HTR-8/SVneo (cell line): ENCODE results near the gene CETN1.

ENCODE experiments used
- DNase-seq: peaks from one replicate; pipeline ENCODE4 v3.0.0; 2011; ENCODE audit warnings: low spot score, mixed read lengths; ENCODE audit not compliant: insufficient read length
- FAIRE-seq: peaks from 2 replicates; lab custom pipeline; 2011; peaks lifted over from hg19 to GRCh38; lab: Jason Lieb, UNC

CETN1 gene

GRCh38 chr18:574865-575645, 5.1 kb upstream of the CETN1 start:
- FAIRE-seq (no peak), DNase-seq (no peak)

- DNase-seq (no peak), FAIRE-seq (no peak)
These were observed 3.3 kb upstream of the CETN1 start for GRCh38 chr18:576924-577323.

- FAIRE-seq (no peak), DNase-seq (no peak)
These were observed 2.4 kb upstream of the CETN1 start for GRCh38 chr18:577643-578375.

GRCh38 chr18:579238-579637, 942 bp upstream of the CETN1 start:
- DNase-seq (no peak), FAIRE-seq (no peak)

- FAIRE-seq = no peak
- DNase-seq = peak; percentile 34
These were observed 916 bp downstream of the CETN1 start for GRCh38 chr18:581096-581495.

- DNase-seq (no peak), FAIRE-seq (no peak)
These were observed 2.3 kb downstream of the CETN1 start for GRCh38 chr18:582465-582864.

GRCh38 chr18:595068-595467, 14.9 kb downstream of the CETN1 start:
- FAIRE-seq (no peak), DNase-seq (no peak)

GRCh38 chr18:595571-595970, 15.4 kb downstream of the CETN1 start:
- DNase-seq (no peak), FAIRE-seq (no peak)

- FAIRE-seq (no peak), DNase-seq (peak; percentile 41)
These were observed 16.2 kb downstream of the CETN1 start for GRCh38 chr18:596288-596881.

GRCh38 chr18:598124-598589, 18.0 kb downstream of the CETN1 start:
- no peak for FAIRE-seq
- DNase-seq = peak; percentile 62

- DNase-seq (peak; percentile 35), FAIRE-seq (no peak)
These were observed 19.9 kb downstream of the CETN1 start for GRCh38 chr18:600107-600506.

GRCh38 chr18:604771-605170, 24.6 kb downstream of the CETN1 start:
- DNase-seq (no peak), FAIRE-seq (no peak)

GRCh38 chr18:607930-608329, 27.8 kb downstream of the CETN1 start:
- FAIRE-seq = no peak
- DNase-seq = no peak

- FAIRE-seq = no peak
These were observed 30.2 kb downstream of the CETN1 start for GRCh38 chr18:610214-610928.

GRCh38 chr18:612156-612555, 32.0 kb downstream of the CETN1 start:
- FAIRE-seq (no peak), DNase-seq (no peak)

More at GRCh38 chr18:610214-610928, 30.2 kb downstream of the CETN1 start:
- DNase-seq = no peak

- FAIRE-seq = no peak
- DNase-seq = no peak
These were observed 34.0 kb downstream of the CETN1 start for GRCh38 chr18:614193-614592.

- no peak for FAIRE-seq
- no peak for DNase-seq
These were observed 34.9 kb downstream of the CETN1 start for GRCh38 chr18:615092-615521.

GRCh38 chr18:615773-616172, 35.6 kb downstream of the CETN1 start:
- no peak for DNase-seq
- FAIRE-seq = no peak

GRCh38 chr18:616380-616995, 36.3 kb downstream of the CETN1 start:
- peak; percentile 49 for DNase-seq
- FAIRE-seq = no peak

GRCh38 chr18:617970-618504, 37.9 kb downstream of the CETN1 start:
- FAIRE-seq (no peak), DNase-seq (no peak)
